Activated naive CD4-positive, alpha-beta T cell treated with anti-CD3 and anti-CD28 coated beads for 36 hours (primary cell): Measurements from ENCODE around the gene ARAP3. TPM values are rescaled to one million over a fixed set of nuclear protein-coding genes. Genes with fewer than 3 reads are reported as not detected.

Experiments used
- CTCF ChIA-PET: fragments of 350-600 bp; sonication (Branson Sonifier 250); formaldehyde crosslinking; loops from one replicate; lab custom pipeline; 2021; ENCODE audit warnings: antibody characterized with exemption; lab: Charles Lee
- DNase-seq: peaks from one replicate; pipeline ENCODE4 v3.0.0-alpha.2; 2020
- H3K27ac Mint-ChIP-seq: one replicate; pipeline ENCODE4 v1.8.0; 2021; ENCODE audit warnings: mild to moderate bottlenecking, mixed read lengths
- H3K27me3 Mint-ChIP-seq: one replicate; pipeline ENCODE4 v1.8.0; 2021; ENCODE audit warnings: low read depth, mixed read lengths
- H3K36me3 Mint-ChIP-seq: one replicate; pipeline ENCODE4 v1.8.0; 2021; ENCODE audit warnings: low read depth, mixed read lengths
- H3K4me1 Mint-ChIP-seq: one replicate; pipeline ENCODE4 v1.8.0; 2021; ENCODE audit warnings: low read depth, mixed read lengths
- H3K4me3 Mint-ChIP-seq: one replicate; pipeline ENCODE4 v1.8.0; 2021; ENCODE audit warnings: mild to moderate bottlenecking, moderate library complexity, mixed read lengths
- H3K9me3 Mint-ChIP-seq: one replicate; pipeline ENCODE4 v1.8.0; 2021; ENCODE audit warnings: mixed read lengths
- intact Hi-C: fragments of 100-400 bp; cut with micrococcal nuclease; formaldehyde crosslinking; loops from one replicate; pipeline ENCODE4 v1.15.1; 2023
- total RNA-seq, 2 experiments: library from RNA; stranded (reverse); gene quantifications; one replicate each; pipeline ENCODE4 v1.2.3, GENCODE V29; 2021

Gene ARAP3
- total RNA-seq, 2 experiments from 2014 or later = 1.2 to 2.2 TPM

DNA sequence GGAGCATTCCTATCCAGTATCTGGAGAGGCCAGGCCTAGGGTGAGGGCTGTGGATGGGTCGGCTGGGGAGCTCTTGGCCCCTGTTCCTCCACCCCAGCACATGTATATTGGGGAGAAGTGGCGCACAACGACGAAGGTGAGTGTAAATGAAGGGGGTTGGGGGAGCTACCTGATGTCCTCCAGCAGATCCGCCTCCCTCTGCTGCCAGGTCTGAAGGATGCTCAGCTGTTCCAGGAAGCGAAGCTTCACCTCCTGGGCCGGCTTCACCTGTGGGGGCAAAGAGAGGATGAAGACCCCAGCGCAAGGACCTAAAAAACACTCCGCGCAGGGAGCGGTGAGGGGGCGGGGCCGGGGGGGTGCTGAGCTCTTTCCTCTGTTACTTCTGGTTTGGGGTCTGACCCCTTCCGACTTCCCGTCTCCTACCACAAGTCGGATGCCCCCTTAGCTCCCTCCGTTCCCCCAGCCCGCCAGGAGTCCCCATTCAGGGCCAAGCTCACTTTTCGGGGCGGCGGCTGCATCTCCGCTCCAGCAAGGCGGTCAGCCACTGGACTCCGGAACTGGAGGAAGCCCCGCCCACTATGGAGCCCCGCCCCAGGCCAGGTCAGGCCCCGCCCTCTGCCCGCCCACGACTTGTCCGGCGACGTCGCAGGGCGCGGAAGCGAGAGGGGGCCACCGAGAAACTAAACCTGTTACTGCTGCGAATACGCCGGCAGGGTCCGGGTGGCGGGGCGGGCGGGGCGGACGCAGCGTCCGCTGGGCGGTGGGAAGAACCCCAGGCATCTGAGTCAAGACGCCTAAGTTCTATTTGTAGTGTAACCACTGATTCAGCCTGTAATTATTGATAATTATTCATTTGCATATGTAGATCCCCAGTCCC, 30.9 kb downstream of the ARAP3 start, which contains the start of gene FCHSD1:
Gene FCHSD1 (minus strand): TSS at position 568 of the 877 bp plus-strand sequence. CDS start 50 bp downstream, at position 518.
- CTCF ChIA-PET = interaction anchor here (0.6 to 2.6 kb wide), 13 partner anchors 8 to 322 kb away, joined by 3 to 14 read pairs (median 3); partner anchors contain the start of genes HDAC3, RELL2 and RNF14
- peak; percentile 86 for DNase-seq
- H3K36me3 Mint-ChIP-seq = no peaks in the 10 kb centered on the region
- H3K27me3 Mint-ChIP-seq = no peaks in the 10 kb centered on the region
- H3K4me1 Mint-ChIP-seq = peaks cover 18% of the 10 kb centered on the region
- H3K9me3 Mint-ChIP-seq = no peaks in the 10 kb centered on the region
- intact Hi-C loops = loop anchor here (1.0 kb wide), 3 partner anchors 9 to 59 kb away; no protein-coding TSS in a partner anchor
- H3K4me3 Mint-ChIP-seq = peak within 1 kb of the TSS; percentile 89
- H3K27ac Mint-ChIP-seq = peak within 1 kb of the TSS; percentile 84

DNA sequence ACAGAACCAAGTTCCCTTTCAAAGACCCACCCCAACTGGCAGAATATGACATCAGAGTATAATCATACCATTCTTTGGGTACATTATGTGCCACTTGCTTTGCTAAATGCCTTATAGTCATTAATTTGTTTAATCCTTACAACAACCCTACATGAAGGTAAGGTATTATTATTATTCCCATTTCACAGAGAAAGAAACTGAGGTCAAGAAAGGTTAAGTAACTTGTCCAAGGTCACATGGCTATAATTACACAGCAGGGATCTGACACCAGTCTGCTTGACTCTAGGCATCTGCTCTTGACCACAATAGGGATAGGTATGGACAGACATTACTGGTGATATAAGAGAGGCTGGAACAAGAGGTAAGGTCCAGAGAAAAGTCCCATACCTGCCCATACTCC, 32.1 kb downstream of the ARAP3 start:
- peaks cover 18% of the 10 kb centered on the region for H3K4me1 Mint-ChIP-seq

DNA sequence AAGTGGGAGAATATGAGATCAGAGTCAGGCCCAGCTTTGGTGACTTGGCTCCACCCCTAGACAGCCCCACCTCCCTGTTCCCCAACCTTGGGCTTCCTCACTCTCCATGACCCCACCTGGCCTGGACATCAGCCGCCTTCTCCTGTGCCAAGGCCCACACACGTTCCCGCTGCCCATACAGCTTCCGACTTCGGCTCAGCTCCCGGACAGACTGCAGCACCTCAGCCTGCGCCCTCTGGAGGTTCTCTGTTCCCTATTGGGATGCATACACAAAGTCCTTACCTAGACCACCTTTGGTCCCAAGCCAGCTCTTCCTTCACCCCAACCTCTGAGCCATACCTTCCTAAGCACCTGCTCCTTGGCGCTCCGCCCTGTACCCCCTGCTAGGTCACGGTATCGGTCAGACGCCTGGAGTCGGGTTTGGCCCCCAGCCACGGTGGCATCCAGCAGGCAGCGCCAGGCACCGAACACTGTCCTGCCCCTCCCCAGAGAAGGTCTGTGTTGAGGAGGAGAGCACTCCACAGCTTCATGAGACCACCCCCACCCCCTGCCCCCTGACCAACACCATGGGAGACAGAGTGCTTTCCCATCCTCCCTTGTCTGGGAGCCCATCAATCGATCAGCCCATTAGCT, 32.9 kb downstream of the ARAP3 start:
- H3K9me3 Mint-ChIP-seq = no peaks in the 10 kb centered on the region
- H3K27ac Mint-ChIP-seq = no peak overlapping the region
- H3K4me1 Mint-ChIP-seq = peaks cover 18% of the 10 kb centered on the region
- no peak for DNase-seq
- CTCF ChIA-PET = interaction anchor here (2.6 kb wide), 1 partner anchor 15 kb away, joined by 14 read pairs; no protein-coding TSS in a partner anchor
- no peak overlapping the region for H3K4me3 Mint-ChIP-seq
- no peaks in the 10 kb centered on the region for H3K27me3 Mint-ChIP-seq
- peaks cover 3% of the 10 kb centered on the region for H3K36me3 Mint-ChIP-seq
- intact Hi-C loops = no loop called here

More for the DNA sequence above, 32.1 kb downstream of the ARAP3 start:
- Mint-ChIP-seq H3K36me3 (peaks cover 2% of the 10 kb centered on the region), H3K27me3 (no peaks in the 10 kb centered on the region), H3K9me3 (no peaks in the 10 kb centered on the region), H3K4me3 (peak overlapping the region; percentile 89), H3K27ac (no peak overlapping the region)
- CTCF ChIA-PET = interaction anchor here (2.6 kb wide), 1 partner anchor 15 kb away, joined by 14 read pairs; no protein-coding TSS in a partner anchor
- DNase-seq = no peak
- intact Hi-C loops = no loop called here

DNA sequence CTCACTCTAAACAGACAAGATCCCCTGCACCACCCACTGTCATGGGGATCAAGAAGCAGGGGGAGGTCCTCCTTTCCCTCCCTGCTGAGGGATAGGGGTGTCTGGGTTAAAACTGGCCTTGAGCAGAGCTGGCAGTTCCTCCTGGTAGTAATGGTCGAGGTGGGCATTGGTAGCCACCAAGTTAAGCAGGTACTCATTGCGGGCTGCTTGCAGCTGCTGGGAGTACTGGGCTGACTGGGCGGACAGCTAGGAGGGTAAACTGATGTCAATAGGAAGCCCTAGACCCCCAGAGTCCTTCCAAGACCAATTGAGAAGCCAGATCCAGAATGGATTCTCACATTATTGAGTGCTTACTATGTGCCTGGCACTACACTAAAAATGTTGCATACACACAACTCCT, 34.2 kb downstream of the ARAP3 start:
- no peaks in the 10 kb centered on the region for H3K9me3 Mint-ChIP-seq
- H3K27me3 Mint-ChIP-seq = no peaks in the 10 kb centered on the region
- no peak overlapping the region for H3K4me3 Mint-ChIP-seq
- no peak for DNase-seq
- CTCF ChIA-PET = interaction anchor here (0.7 to 2.2 kb wide), 3 partner anchors 11 to 275 kb away, joined by 3 to 6 read pairs (median 4); no protein-coding TSS in a partner anchor
- intact Hi-C loops = no loop called here
- H3K4me1 Mint-ChIP-seq = peaks cover 18% of the 10 kb centered on the region
- peaks cover 3% of the 10 kb centered on the region for H3K36me3 Mint-ChIP-seq
- H3K27ac Mint-ChIP-seq = no peak overlapping the region

DNA sequence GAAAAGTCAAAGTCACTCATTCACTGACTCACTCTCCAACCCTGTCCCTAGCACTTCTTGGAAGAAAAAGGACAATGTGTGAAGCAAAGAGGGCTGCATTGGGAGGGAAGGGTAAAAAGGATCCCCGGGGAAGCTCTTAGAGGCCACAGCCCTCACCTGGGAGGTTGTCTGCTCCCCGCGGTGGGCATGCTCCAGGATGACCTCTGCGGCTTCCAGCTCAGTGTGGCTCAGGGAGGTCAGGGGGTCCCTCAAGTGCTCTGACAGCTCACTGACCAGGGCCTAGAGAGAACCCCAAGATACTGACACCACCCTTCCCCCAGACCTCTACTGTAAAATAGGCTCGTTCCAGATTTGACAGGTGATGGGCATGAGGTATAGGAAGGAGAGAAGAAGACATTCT, 34.8 kb downstream of the ARAP3 start:
- intact Hi-C loops = no loop called here
- H3K9me3 Mint-ChIP-seq = no peaks in the 10 kb centered on the region
- peaks cover 3% of the 10 kb centered on the region for H3K36me3 Mint-ChIP-seq
- no peak overlapping the region for H3K4me3 Mint-ChIP-seq
- CTCF ChIA-PET = interaction anchor here (0.7 to 2.2 kb wide), 3 partner anchors 11 to 276 kb away, joined by 3 to 6 read pairs (median 3); no protein-coding TSS in a partner anchor
- no peak overlapping the region for H3K27ac Mint-ChIP-seq
- no peak for DNase-seq
- no peaks in the 10 kb centered on the region for H3K27me3 Mint-ChIP-seq
- peaks cover 14% of the 10 kb centered on the region for H3K4me1 Mint-ChIP-seq

DNA sequence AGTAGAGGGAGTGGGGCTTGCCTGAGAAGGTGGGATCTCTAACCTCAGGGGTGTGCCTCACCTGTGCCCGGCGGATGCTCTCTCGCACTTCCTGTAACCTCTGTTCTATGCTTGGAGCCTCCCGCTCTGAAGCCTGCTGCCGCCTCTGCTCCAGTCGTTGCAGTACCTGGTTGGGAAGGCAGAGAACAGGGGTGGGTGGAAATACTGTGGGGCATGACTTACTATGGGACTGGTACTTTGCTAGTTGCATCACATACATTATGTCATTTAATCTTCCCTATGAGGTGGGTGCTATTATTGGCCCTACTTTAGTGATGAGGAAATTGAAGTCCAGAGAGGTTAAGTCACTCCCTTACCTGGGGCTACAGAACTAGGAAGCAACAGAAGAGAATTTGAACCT, 36.0 kb downstream of the ARAP3 start:
- Mint-ChIP-seq H3K4me1 (peaks cover 21% of the 10 kb centered on the region), H3K27ac (no peak overlapping the region), H3K4me3 (no peak overlapping the region), H3K9me3 (no peaks in the 10 kb centered on the region), H3K27me3 (no peaks in the 10 kb centered on the region), H3K36me3 (peaks cover 10% of the 10 kb centered on the region)
- CTCF ChIA-PET = interaction anchor here (2.2 kb wide), 1 partner anchor 13 kb away, joined by 6 read pairs; no protein-coding TSS in a partner anchor
- DNase-seq = no peak
- intact Hi-C loops = no loop called here

DNA sequence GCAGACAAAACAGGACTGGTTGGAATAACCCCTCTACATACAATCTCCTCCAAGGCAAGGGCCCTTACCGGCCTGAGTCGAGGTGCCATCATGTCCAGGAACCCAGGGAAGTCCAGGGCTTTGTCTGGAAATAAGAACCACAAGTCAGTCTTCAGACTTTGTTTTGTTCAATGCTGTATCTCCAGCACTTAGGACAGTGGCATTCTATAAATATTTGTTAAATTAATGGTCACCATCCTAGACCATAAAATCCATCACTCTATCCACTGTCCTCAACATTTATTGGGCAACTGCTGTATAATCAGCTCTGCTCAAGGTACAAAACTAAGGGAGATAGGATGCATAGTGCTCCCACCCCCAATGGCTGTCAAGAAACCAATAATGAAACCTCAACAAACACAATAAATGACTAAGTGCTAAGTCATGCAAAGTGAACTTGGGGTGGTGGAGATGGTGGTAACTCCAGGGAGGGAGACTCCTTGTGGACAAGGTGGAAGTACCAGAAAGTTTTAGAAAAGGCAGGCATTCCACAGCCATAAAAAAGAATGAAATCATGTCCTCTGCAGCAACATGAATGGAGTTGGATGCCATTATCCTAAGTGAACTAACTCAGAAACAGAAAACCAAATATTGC, 40.3 kb downstream of the ARAP3 start:
- Mint-ChIP-seq H3K4me3 (no peak overlapping the region), H3K4me1 (peaks cover 30% of the 10 kb centered on the region), H3K27me3 (no peaks in the 10 kb centered on the region), H3K9me3 (no peaks in the 10 kb centered on the region), H3K27ac (peak overlapping the region; percentile 39), H3K36me3 (peaks cover 12% of the 10 kb centered on the region)
- CTCF ChIA-PET = interaction anchor here (1.0 to 2.7 kb wide), 7 partner anchors 9 to 52 kb away, joined by 3 to 13 read pairs (median 5); partner anchors contain the start of gene DIAPH1
- peak; percentile 40 for DNase-seq
- intact Hi-C loops = loop anchor here (1.0 kb wide), 1 partner anchor 10 kb away; the partner anchor contains the start of gene FCHSD1

DNA sequence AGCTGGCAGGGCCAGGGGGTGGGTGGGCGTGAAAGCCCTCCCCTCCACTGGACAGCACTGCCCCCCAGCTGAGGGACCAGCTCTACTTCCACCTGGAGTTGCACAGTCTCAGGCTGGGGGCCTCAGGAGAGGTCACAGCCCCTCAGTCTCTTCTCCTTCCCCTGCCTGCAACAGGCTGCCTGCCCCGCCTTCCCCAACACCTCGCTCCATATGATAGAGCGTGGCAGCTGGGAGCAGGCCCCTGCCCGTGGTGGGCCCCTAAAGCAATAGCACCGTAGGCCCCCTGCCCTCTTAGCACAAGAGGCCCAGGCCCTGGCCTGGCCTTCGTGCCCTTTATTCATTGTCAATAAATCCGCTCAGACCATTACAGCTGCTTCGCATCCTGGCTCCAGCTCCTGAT, 41.3 kb downstream of the ARAP3 start:
- peaks cover 12% of the 10 kb centered on the region for H3K36me3 Mint-ChIP-seq
- intact Hi-C loops = no loop called here
- DNase-seq = no peak
- no peak overlapping the region for H3K4me3 Mint-ChIP-seq
- H3K9me3 Mint-ChIP-seq = no peaks in the 10 kb centered on the region
- CTCF ChIA-PET = interaction anchor here (1.1 to 1.7 kb wide), 3 partner anchors 10 to 49 kb away, joined by 3 to 7 read pairs (median 5); partner anchors contain the start of gene DIAPH1
- no peaks in the 10 kb centered on the region for H3K27me3 Mint-ChIP-seq
- no peak overlapping the region for H3K27ac Mint-ChIP-seq
- H3K4me1 Mint-ChIP-seq = peaks cover 36% of the 10 kb centered on the region

DNA sequence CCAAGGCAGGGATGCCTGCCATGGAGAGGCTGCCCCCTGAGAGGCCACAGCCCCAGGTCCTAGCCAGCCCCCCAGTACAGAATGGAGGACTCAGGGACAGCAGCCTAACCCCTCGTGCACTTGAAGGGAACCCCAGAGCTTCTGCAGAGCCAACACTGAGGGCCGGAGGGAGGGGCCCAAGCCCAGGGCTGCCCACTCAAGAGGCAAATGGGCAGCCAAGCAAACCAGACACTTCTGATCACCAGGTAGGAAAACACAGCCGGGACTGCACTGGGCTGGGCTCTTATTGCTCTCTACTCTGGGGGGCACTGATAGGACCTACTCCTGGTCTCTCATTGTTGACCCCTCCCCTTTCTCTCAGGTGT, 42.0 kb downstream of the ARAP3 start:
- Mint-ChIP-seq H3K36me3 (peaks cover 10% of the 10 kb centered on the region), H3K4me3 (no peak overlapping the region), H3K27me3 (no peaks in the 10 kb centered on the region), H3K9me3 (no peaks in the 10 kb centered on the region), H3K4me1 (peaks cover 42% of the 10 kb centered on the region), H3K27ac (no peak overlapping the region)
- intact Hi-C loops = no loop called here
- DNase-seq = no peak
- CTCF ChIA-PET = interaction anchor here (5.0 kb wide), 1 partner anchor 47 kb away, joined by 63 read pairs; no protein-coding TSS in a partner anchor

DNA sequence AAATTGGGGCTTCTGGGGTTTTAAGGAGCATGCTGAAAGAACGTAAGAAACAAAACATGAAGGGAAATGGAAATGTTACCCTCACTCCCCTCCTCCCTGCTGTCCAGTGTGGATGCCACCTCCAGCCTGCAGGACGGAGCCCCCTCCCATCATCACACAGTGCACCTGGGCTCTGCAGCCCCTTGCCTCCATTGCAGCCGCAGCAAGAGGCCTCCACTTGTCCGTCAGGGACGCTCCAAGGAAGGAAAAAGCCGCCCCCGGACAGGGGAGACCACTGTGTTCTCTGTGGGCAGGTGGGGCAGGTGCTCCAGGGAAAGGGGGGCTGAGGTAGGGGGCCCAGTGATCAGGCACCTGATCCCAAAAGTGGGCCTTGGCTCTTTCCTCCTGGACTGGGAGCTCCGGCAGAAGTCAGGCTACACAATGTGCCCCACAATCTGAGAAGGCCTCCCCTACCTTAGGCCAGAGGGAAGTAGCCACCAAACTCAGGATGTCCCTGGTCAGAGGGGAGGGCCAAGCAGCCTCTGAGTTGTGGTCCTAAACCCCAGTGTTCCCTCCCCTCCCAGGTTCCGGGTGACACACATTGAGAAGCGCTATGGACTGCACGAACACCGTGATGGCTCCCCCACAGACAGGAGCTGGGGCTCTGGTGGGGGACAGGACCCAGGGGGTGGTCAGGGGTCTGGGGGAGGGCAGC, 42.5 kb downstream of the ARAP3 start:
- Mint-ChIP-seq H3K4me1 (peaks cover 47% of the 10 kb centered on the region), H3K4me3 (no peak overlapping the region), H3K27ac (no peak overlapping the region), H3K27me3 (no peaks in the 10 kb centered on the region), H3K9me3 (no peaks in the 10 kb centered on the region), H3K36me3 (peaks cover 9% of the 10 kb centered on the region)
- intact Hi-C loops = loop anchor here (5.0 kb wide), 1 partner anchor 937 kb away; the partner anchor contains the start of gene ZMAT2
- CTCF ChIA-PET = interaction anchor here (4.3 to 5.0 kb wide), 2 partner anchors 20 to 47 kb away, joined by 36 to 63 read pairs; partner anchors contain the start of gene DIAPH1
- no peak for DNase-seq

DNA sequence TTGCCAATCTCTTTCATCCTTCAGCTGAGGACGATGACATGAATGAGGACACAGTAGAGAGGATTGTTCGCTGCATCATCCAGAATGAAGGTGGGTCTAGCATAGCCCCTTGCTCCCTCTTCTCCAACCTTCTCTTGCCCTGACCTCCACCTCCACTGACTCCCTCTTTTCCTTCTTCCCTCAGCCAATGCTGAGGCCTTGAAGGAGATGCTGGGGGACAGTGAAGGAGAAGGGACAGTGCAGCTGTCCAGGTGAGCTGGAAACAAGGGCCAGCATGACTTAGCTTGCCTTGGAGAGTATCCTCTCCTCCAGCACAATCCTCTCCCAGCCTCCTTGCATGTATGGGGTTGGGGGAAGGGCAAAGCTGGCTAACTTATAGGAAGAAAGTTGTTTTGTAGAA, 43.3 kb downstream of the ARAP3 start:
- Mint-ChIP-seq H3K4me1 (peaks cover 53% of the 10 kb centered on the region), H3K27ac (peak overlapping the region; percentile 87), H3K9me3 (no peaks in the 10 kb centered on the region), H3K4me3 (peak overlapping the region; percentile 93), H3K27me3 (no peaks in the 10 kb centered on the region), H3K36me3 (peaks cover 9% of the 10 kb centered on the region)
- intact Hi-C loops = loop anchor here (1.0 to 5.0 kb wide), 2 partner anchors 13 to 936 kb away; partner anchors contain the start of genes FCHSD1 and ZMAT2
- CTCF ChIA-PET = interaction anchor here (0.8 to 5.0 kb wide), 7 partner anchors 19 to 240 kb away, joined by 3 to 63 read pairs (median 3); partner anchors contain the start of genes DIAPH1 and PCDH1
- no peak for DNase-seq
